GM12875 (cell line): ENCODE results near the gene FRAT2.
A peak's percentile ranks its signal among the peaks of the same experiment; 100 is the strongest.

ENCODE experiments used
- H3K4me3 ChIP-seq: one replicate; pipeline ENCODE4 v1.5.1; 2011; ENCODE audit warnings: low read depth, low read length, control low read depth
- CTCF ChIP-seq: IDR thresholded peaks from 2 replicates; pipeline ENCODE4 v1.5.1; 2011; ENCODE audit warnings: low read depth, mild to moderate bottlenecking, control low read depth, inconsistent platforms, low read length, moderate library complexity, borderline replicate concordance; ENCODE audit not compliant: insufficient read depth

FRAT2 gene

DNA sequence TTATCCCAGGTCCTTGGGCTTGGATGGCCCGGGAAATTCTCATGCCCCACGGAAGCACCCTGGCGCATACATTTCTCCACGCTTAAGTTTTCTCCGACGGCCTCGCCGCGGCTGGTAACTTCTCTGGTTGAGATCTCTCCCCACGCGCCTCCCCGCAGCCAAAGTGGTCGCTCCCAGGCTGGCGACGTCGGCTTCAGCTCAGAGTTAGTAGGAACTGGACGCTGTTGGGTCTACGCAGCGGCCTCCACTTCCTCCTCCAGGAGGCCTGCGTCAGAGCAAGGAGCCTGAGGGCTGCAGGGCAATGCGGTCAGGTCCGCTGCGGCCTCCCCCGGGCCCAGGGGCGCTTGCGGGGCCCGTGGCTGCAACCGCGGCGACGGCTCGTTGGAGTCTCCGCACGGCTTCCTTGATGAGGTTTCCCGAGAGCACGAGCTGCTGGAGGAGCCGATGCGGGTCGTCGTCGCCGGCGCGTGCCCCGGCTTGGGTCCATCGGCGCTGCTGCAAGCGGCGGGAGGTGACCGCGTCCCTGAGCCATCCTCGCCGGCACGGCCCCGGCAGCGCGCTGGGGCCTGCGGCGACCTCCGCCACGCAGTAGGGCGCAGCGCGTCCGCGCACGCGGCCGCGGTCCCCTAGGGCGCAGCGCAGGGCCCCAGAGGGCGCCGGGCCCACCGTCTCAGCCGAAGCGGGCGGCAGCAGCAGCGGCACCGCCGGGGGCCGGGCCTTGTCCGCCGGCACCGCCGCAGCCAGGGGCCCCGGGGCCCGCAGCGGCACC, 744 bp downstream of the FRAT2 start:
- peak overlapping the region; percentile 77 for H3K4me3 ChIP-seq
- TF ChIP-seq CTCF, result no peak

GRCh38 chr10:97333351-97333600, 1.3 kb downstream of the FRAT2 start:
- TF ChIP-seq CTCF, result 0 out of 2 replicates have a peak, but pooled peaks have one; percentile 17
- H3K4me3 ChIP-seq, result peak overlapping the region; percentile 77

DNA sequence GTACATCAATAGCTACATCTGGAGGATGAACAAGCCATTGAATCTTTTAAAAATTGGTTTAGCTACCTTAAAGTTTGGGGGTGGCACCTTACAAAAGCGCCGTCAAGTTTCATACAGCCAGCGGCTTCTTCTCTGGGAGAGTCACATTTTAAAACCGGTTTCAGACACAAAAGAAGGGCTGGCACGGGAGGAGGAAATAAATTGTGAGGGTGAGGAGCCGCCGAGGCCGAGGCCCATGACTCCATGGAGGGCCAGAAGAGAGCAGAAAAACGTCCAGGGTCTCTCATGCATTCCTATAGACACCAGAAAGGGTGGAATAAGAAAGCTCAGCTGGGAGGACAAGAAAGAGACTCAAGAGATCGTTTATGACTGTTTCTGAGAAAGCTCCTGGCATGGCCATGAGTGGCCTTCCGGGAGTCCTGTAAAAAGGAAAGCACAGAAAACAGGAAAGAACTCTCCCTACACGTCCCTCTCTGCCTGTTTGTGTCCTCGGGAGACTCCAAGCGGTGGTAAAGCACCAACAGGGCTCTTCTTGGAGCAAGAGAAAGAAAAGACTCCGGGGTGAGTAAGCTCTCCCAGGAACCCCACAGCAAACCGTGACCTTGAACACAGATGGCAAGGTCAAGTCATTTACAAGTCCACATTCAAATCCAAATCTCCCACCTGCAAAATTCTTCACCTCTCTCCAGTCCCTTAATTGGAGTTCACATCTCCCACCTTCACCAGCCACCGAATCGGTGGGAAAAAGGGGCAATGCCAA, 1.8 kb downstream of the FRAT2 start:
- TF ChIP-seq CTCF, result no peak
- H3K4me3 ChIP-seq, result no peak overlapping the region

DNA sequence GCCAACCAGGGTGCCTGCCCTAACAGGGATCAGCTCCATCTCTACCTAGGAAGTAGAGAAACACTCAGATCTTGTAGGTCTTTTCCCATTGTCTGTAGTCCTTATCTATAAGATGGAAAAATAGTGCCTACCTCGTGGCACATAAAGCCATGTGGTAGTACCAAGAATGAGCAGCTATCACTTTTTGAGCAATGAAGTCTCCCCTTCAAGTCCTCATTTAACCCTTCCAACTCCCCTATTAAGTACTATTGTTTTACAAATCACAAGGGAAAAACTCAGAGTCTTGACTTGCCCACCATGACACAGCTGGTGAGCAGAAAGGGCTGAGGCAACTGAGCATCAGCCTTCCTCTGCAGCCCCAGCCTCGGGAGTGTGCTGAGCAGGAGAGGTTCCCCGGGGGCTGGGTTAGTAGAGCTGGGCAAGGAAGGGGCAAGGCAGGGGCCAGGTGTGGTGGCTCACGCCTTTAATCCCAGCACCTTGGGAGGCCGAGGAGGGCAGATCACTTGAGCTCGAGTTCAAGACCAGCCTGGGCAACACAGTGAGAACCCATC, 3.3 kb downstream of the FRAT2 start:
- no peak for TF ChIP-seq CTCF
- H3K4me3 ChIP-seq, result no peak overlapping the region

DNA sequence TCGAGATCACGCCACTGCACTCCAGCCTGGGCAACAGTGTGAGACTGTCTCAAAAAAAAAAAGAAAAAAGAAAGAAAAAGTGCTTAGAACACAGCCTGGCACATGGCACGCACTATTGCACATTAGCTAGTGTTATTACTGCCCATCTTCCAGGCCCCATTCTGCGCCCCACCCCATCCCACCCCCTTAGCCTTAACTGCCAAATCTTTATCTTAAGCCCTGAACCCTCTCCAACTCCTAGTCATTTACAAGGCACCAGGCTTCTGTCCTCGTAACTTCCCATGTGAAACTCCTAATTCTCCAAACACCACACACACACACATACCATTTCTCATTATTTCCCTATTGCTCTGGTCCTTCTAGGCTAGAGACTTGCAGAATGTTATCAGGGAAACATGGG, 4.8 kb downstream of the FRAT2 start:
- H3K4me3 ChIP-seq, result no peak overlapping the region
- TF ChIP-seq CTCF, result no peak

DNA sequence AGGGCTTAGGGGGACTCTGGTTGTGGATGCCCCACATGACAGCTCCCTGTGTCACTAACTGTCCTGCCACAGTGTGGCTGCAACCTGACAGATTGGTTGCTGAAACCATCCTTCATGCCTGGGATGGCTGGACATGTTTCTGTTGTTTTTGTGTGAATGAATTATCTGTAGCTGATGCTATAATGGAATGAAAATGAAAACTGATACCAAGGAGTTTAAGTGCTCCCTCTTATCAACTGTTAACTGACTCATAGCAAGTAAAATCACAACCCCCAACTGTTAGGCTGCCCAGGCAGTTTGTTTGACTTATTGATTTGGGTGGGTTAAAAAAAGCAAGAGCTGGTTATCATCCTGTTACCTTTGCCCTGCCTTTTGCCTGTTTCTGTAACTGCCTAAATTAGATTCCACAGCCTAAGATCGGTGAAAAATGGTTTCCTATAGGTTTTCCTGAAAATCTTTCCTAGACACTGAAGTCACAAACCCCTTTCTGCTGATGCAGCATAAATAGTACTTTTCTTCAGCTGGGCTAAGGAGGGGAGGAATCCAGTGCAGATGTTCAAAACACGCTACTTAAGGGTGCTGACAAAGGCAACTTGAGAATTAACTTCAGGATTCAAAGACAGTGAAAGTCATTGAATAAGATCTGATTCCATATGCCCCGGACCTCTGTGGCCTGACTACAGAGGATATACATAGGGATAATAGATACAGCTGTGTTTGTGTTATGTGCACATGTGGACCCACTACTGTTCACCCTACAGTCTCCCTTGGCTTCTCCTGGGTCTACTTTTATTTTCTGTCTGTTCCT, 5.7 kb downstream of the FRAT2 start:
- no peak for TF ChIP-seq CTCF
- H3K4me3 ChIP-seq, result no peak overlapping the region
